NCI-H510A treated with DMSO at 0.1 percent for 48 hours (cell line): ENCODE measurements around the gene CHAMP1.

ENCODE experiments used
- DNase-seq: peaks from one replicate; lab custom pipeline; 2025; lab: John Stamatoyannopoulos, UW

Gene CHAMP1

GRCh38 chr13:114298866-114299265 lies 15.4 kb upstream of the CHAMP1 start:
- no peak for DNase-seq

GRCh38 chr13:114299604-114300305 lies 14.5 kb upstream of the CHAMP1 start:
- no peak for DNase-seq

- DNase-seq, result no peak
These were observed 10.5 kb upstream of the CHAMP1 start for GRCh38 chr13:114303700-114304327.

GRCh38 chr13:114304346-114305034 lies 9.8 kb upstream of the CHAMP1 start:
- no peak for DNase-seq

- DNase-seq, result no peak
These were observed 5.2 kb upstream of the CHAMP1 start for GRCh38 chr13:114309086-114309485.

- DNase-seq, result peak; percentile 36
These were observed 4.4 kb upstream of the CHAMP1 start for GRCh38 chr13:114309806-114310410.

GRCh38 chr13:114310956-114311355 lies 3.3 kb upstream of the CHAMP1 start:
- no peak for DNase-seq

- no peak for DNase-seq
These were observed 2.9 kb upstream of the CHAMP1 start for GRCh38 chr13:114311387-114311786.

GRCh38 chr13:114311908-114312307 lies 2.4 kb upstream of the CHAMP1 start:
- no peak for DNase-seq

- no peak for DNase-seq
These were observed 1.0 kb upstream of the CHAMP1 start for GRCh38 chr13:114313061-114313860.

- no peak for DNase-seq
These were observed 927 bp downstream of the CHAMP1 start for GRCh38 chr13:114315074-114315785.

GRCh38 chr13:114318624-114319023 lies 4.3 kb downstream of the CHAMP1 start:
- DNase-seq, result no peak

GRCh38 chr13:114319441-114319913 lies 5.2 kb downstream of the CHAMP1 start:
- no peak for DNase-seq

- DNase-seq, result no peak
These were observed 5.8 kb downstream of the CHAMP1 start for GRCh38 chr13:114320065-114320464.

- DNase-seq, result no peak
These were observed 7.0 kb downstream of the CHAMP1 start for GRCh38 chr13:114321256-114321655.

- no peak for DNase-seq
These were observed 9.0 kb downstream of the CHAMP1 start for GRCh38 chr13:114323349-114323748.

GRCh38 chr13:114324334-114324733 lies 10.0 kb downstream of the CHAMP1 start:
- DNase-seq, result no peak

- no peak for DNase-seq
These were observed 11.4 kb downstream of the CHAMP1 start for GRCh38 chr13:114325729-114326128.

GRCh38 chr13:114328034-114328433 lies 13.7 kb downstream of the CHAMP1 start:
- no peak for DNase-seq

- DNase-seq, result no peak
These were observed 14.3 kb downstream of the CHAMP1 start for GRCh38 chr13:114328595-114328994.

GRCh38 chr13:114330086-114330485 lies 15.8 kb downstream of the CHAMP1 start:
- DNase-seq, result no peak
